PC-3 (cell line): ENCODE measurements around the gene KLHL13.

Experiments used
- EZH2 ChIP-seq: fragments of 300-600 bp; sonication (generic); IDR thresholded peaks from one replicate; pipeline ENCODE4 v1.6.1; 2017; ENCODE audit warnings: antibody characterized with exemption, mild to moderate bottlenecking, low read length; ENCODE audit not compliant: unreplicated experiment
- TF ChIP-seq, protein P1 (sequence below): fragments of 300-600 bp; sonication (generic); conservative IDR thresholded peaks from 2 replicates; pipeline ENCODE4 v1.5.1; 2017; ENCODE audit warnings: antibody characterized with exemption, low read depth, mild to moderate bottlenecking, low read length

DNA sequence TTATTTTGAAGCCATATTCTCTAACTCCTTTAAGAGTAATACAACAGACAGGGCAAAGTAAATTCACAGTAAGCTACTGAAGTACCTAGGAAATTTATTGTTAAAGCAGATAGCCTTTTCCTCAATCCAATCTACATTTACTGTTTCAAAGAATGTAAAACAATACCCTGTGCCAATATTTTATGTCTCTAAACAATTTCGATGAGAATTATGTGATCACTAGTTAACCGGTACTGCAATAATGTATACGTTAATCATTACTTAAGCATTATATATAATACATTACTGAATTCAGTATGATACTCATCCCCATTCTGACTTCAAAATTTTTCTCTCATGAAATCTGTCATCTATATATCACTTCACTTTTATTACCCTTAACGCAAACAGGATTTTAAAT lies 28.5 kb downstream of the KLHL13 start:
- TF ChIP-seq, protein P1, sequence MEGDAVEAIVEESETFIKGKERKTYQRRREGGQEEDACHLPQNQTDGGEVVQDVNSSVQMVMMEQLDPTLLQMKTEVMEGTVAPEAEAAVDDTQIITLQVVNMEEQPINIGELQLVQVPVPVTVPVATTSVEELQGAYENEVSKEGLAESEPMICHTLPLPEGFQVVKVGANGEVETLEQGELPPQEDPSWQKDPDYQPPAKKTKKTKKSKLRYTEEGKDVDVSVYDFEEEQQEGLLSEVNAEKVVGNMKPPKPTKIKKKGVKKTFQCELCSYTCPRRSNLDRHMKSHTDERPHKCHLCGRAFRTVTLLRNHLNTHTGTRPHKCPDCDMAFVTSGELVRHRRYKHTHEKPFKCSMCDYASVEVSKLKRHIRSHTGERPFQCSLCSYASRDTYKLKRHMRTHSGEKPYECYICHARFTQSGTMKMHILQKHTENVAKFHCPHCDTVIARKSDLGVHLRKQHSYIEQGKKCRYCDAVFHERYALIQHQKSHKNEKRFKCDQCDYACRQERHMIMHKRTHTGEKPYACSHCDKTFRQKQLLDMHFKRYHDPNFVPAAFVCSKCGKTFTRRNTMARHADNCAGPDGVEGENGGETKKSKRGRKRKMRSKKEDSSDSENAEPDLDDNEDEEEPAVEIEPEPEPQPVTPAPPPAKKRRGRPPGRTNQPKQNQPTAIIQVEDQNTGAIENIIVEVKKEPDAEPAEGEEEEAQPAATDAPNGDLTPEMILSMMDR: no peak
- no peak for TF ChIP-seq EZH2
